Right atrium auricular region (tissue), 2 donors: ENCODE measurements around the gene STPG3. TPM values are rescaled to one million over a fixed set of nuclear protein-coding genes. Genes with fewer than 3 reads are reported as not detected.

Source experiments
- DNase-seq: peaks from one replicate; pipeline ENCODE4 v3.0.0-alpha.2; 2019; ENCODE audit warnings: low spot score
- H3K27ac ChIP-seq, 2 donors: fragments of 200-600 bp; sonication (generic); 1 replicate in 1 of 2; 2 replicates in 1 of 2; pipeline ENCODE4 v1.5.1; 2016 to 2019
- H3K27me3 ChIP-seq, 2 donors: fragments of 200-600 bp; sonication (generic); one replicate each; pipeline versions ENCODE4 v1.5.1 to v1.6.0; 2017 to 2019
- H3K36me3 ChIP-seq: fragments of 200-600 bp; sonication (generic); one replicate; pipeline ENCODE4 v1.5.1; 2016
- H3K4me1 ChIP-seq, 2 donors: fragments of 200-600 bp; sonication (generic); one replicate each; pipeline versions ENCODE4 v1.5.1 to v1.6.0; 2017 to 2019
- H3K4me3 ChIP-seq, 2 donors: fragments of 200-600 bp; sonication (generic); 1 replicate in 1 of 2; 2 replicates in 1 of 2; pipeline ENCODE4 v1.5.1; 2017 to 2019; ENCODE audit warnings: mild to moderate bottlenecking in 1 of 2, moderate library complexity in 1 of 2
- H3K9me3 ChIP-seq, 2 donors: fragments of 200-600 bp; sonication (generic); one replicate each; pipeline ENCODE4 v1.5.1; 2019
- total RNA-seq, 2 donors: library from RNA; depleted of rRNA; stranded (reverse); fragments of >200 nt; gene quantifications; one replicate each; pipeline ENCODE4 v1.1.0, GENCODE V29; 2016
- TF ChIP-seq, protein P1 (sequence below), 2 donors: fragments of 200-600 bp; sonication (generic); IDR thresholded peaks; one replicate each; pipeline ENCODE4 v1.5.1; 2019; ENCODE audit warnings: antibody characterized with exemption in 2 of 2

STPG3 gene
- total RNA-seq, 2 donors from 2014 or later, result not detected

DNA sequence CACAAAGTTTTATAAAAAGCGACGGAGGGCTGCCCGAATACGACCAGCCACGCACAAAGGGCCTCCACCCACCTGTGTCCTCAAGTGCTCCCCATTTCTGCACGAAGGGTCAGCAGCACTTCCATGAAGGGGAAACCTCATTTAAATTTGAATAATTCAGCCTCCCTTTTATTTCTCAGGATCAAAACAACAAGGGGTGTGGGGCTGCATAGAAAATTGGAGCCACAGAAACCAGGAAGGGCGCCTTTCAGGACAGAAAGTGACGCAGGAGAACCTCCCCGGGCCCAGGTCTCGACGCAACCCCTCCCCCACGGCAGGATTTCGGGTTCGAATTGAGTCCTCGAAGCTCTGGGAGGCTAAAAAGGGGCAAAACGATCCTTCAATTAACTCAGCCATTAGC, 48.9 kb downstream of the STPG3 start:
- H3K27ac ChIP-seq, result peak overlapping the region; percentile 79 to 83
- H3K4me3 ChIP-seq, result peak overlapping the region; percentile 44 to 66
- peaks cover 0 to 9% of the 10 kb centered on the region in 2 donors for H3K27me3 ChIP-seq
- H3K36me3 ChIP-seq, result no peaks in the 10 kb centered on the region
- H3K9me3 ChIP-seq, result no peaks in the 10 kb centered on the region
- no peak for DNase-seq
- H3K4me1 ChIP-seq, result peaks cover 0 to 85% of the 10 kb centered on the region in 2 donors
- TF ChIP-seq, protein P1, sequence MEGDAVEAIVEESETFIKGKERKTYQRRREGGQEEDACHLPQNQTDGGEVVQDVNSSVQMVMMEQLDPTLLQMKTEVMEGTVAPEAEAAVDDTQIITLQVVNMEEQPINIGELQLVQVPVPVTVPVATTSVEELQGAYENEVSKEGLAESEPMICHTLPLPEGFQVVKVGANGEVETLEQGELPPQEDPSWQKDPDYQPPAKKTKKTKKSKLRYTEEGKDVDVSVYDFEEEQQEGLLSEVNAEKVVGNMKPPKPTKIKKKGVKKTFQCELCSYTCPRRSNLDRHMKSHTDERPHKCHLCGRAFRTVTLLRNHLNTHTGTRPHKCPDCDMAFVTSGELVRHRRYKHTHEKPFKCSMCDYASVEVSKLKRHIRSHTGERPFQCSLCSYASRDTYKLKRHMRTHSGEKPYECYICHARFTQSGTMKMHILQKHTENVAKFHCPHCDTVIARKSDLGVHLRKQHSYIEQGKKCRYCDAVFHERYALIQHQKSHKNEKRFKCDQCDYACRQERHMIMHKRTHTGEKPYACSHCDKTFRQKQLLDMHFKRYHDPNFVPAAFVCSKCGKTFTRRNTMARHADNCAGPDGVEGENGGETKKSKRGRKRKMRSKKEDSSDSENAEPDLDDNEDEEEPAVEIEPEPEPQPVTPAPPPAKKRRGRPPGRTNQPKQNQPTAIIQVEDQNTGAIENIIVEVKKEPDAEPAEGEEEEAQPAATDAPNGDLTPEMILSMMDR (IDR thresholded peaks at IDR 0.05), result no peak

DNA sequence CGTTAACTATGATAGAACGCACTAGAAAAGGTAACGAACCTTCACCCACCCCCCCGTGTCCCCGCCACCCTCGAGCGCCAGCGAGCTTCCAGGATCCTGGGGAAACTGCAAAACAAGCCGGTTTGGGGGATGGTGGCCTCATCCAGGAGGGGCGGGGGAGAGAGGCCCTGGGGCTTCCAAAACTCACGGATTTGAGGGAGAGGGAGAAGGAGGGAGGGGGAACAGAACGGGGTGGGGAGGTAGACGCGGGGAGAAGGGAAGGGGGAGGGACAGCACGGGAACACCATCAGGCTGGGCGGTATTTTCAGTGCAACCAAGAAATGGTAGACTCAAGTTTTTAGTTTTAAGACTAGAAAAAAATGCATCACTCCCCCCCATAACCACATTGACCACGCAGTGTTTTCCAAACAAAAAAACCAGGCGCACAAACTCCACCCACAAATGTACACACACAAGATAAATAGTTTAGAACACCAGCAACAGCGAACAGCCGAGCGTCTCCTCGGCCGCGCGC, 49.5 kb downstream of the STPG3 start:
- H3K4me1 ChIP-seq, result peaks cover 0 to 88% of the 10 kb centered on the region in 2 donors

DNA sequence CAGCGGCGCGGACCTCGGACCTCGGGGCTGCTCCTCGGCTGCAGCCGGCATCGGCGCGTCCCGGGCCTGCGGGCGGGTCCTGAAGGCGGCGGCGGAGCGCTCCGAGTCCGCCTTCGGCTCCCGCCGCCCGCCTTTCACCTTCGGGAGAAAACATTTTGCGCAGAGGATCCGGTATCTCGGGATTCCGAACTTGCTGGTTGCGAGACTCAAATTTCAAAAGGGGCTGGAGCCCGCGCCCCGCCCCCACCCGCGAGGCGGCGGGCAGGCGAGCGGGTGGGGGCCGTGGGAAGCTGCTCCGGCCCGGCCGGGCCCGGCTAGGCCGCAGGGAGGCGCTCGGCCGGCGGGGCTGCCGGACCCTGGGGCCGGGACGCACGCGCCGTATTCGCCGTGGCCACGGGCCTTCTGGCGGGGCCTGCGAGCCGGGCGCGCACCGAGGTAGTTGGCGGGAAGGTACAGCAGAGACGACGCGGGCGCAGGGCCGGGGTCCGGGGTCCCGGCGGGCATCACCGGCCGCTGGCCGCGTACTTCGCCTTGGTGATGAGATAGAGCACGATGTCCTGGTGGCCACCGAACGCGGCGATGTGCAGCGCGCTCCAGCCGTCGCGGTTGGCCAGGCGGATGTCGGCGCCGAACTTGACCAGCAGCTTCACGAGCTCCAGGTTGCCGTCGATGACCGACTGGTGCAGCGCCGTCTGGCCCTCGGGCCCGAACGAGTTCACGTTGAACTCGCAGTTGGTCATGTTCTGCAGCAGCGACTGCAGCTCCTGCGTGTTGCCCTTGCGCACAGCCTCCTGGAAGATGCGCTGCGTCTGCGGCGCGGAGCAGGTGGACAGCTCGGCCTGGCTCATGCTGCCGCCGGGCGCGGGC, 50.2 kb downstream of the STPG3 start:
- Histone ChIP-seq H3K36me3 (no peaks in the 10 kb centered on the region), H3K9me3 (no peaks in the 10 kb centered on the region), H3K27ac (peak overlapping the region; percentile 79 to 83), H3K27me3 (peaks cover 0 to 4% of the 10 kb centered on the region in 2 donors), H3K4me3 (peak overlapping the region; percentile 44 to 66), H3K4me1 (peaks cover 0 to 89% of the 10 kb centered on the region in 2 donors)
- no peak for DNase-seq
- TF ChIP-seq, protein P1 (IDR thresholded peaks at IDR 0.05), result no peak

More for the DNA sequence above, 49.5 kb downstream of the STPG3 start:
- Histone ChIP-seq H3K9me3 (no peaks in the 10 kb centered on the region), H3K27me3 (peaks cover 0 to 9% of the 10 kb centered on the region in 2 donors), H3K4me3 (peak overlapping the region; percentile 44 to 66), H3K27ac (peak overlapping the region; percentile 79 to 83), H3K36me3 (no peaks in the 10 kb centered on the region)
- TF ChIP-seq, protein P1 (IDR thresholded peaks at IDR 0.05), result no peak
- DNase-seq, result no peak

DNA sequence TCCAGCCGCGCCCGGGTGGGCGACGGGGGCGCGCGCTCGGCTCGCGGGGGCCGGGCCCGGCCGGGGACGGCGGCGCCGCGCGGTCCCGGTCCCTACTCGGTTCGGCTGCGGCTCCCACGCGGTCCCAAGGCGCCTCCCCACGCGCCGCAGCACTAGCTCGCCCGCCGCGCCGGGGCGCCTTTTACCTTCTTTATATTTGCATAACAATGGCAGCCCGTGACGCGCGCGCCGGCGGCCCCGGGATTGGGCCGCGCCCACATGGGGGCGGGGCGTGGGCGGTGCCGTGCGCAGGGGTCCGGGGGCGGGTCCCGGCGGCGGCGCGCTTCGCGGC, 51.0 kb downstream of the STPG3 start, which contains the start of gene NRARP:
Gene NRARP (minus strand): TSS at position 154 of the 331 bp plus-strand sequence. CDS start 343 bp downstream, outside the sequence.
- Histone ChIP-seq H3K9me3 (no peaks in the 10 kb centered on the region), H3K4me3 (peak within 1 kb of the TSS; percentile 46 to 66), H3K27me3 (peaks cover 0 to 4% of the 10 kb centered on the region in 2 donors), H3K36me3 (no peaks in the 10 kb centered on the region), H3K4me1 (peaks cover 0 to 89% of the 10 kb centered on the region in 2 donors), H3K27ac (peak within 1 kb of the TSS; percentile 79 to 83)
- peak; percentile 87 for DNase-seq
- TF ChIP-seq, protein P1 (IDR thresholded peaks at IDR 0.05), result no peak

DNA sequence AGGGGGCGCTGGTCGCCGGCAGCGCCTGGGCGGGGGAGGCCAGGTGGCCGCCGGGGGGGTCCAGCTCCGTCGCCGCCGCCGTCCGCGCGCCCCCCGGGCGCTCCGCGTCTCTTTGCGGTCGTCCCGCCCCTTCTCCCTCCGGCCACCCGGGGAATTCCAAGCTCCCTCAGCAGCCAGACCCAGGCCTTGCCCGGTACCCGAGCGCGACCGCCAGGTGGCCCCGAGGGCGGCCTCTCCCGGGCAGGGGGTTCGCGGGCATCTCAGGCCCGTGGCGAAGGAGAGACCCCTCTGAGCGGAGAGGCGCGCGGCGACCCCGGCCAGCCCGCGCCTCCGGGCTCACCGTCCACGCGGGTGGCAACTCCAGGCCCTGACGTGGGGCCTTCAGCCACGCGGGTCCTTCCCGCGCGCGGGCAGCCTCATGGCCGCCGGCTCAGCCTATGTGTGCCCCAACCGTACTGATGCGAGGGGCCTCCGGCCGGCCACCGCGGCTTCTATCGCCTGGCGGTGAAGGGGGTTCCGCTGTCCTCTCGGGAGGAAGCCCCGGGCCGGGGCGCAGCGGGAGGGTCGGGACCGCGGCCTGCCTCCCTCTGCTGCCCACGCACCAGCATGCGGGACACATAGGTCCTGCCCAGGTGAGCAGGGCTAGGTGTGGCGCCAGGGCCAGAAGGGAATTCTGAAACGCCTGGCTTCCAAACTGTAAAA, 51.5 kb downstream of the STPG3 start:
- DNase-seq, result no peak
- H3K4me1 ChIP-seq, result peaks cover 0 to 89% of the 10 kb centered on the region in 2 donors
- peaks cover 0 to 4% of the 10 kb centered on the region in 2 donors for H3K27me3 ChIP-seq

More for the DNA sequence above, 51.5 kb downstream of the STPG3 start:
- Histone ChIP-seq H3K36me3 (no peaks in the 10 kb centered on the region), H3K27ac (peak overlapping the region; percentile 69 to 71), H3K4me3 (peak overlapping the region; percentile 46 to 58), H3K9me3 (no peaks in the 10 kb centered on the region)
- TF ChIP-seq, protein P1 (IDR thresholded peaks at IDR 0.05), result peak; percentile 31 to 61

Other genes with a start within 250 kb of the STPG3 start
- gene ABCA2, start 223.0 kb upstream of the STPG3 start, total RNA-seq, result 10 to 100 TPM; 28.3 to 28.5 TPM
- under 1 TPM in 1 of 2 donors, not detected in 1; 0.28 TPM for gene FUT7, start 219.2 kb upstream of the STPG3 start, total RNA-seq
- 10 to 100 TPM; 49.7 to 57.8 TPM for gene NPDC1, start 205.1 kb upstream of the STPG3 start, total RNA-seq
- under 1 TPM; 0.41 to 0.67 TPM for gene ENTPD2, start 197.2 kb upstream of the STPG3 start, total RNA-seq
- gene SAPCD2, start 180.7 kb upstream of the STPG3 start, total RNA-seq, result under 1 TPM; 0.12 to 0.63 TPM
- 1 to 10 TPM; 4.3 to 6.3 TPM for gene UAP1L1, start 173.8 kb upstream of the STPG3 start, total RNA-seq
- gene MAN1B1, start 164.3 kb upstream of the STPG3 start, total RNA-seq, result 10 to 100 TPM; 20.9 to 26.8 TPM
- 100 to 1,000 TPM; 165 to 188 TPM for gene DPP7, start 136.6 kb upstream of the STPG3 start, total RNA-seq
- not detected for gene GRIN1, start 112.1 kb upstream of the STPG3 start, total RNA-seq
- not detected for gene LRRC26, start 81.2 kb upstream of the STPG3 start, total RNA-seq
- not detected for gene TMEM210, start 79.2 kb upstream of the STPG3 start, total RNA-seq
- 10 to 100 TPM; 10.8 to 12.1 TPM for gene ANAPC2, start 62.7 kb upstream of the STPG3 start, total RNA-seq
- gene SSNA1, start 62.6 kb upstream of the STPG3 start, total RNA-seq, result 10 to 100 TPM; 67.1 to 72.0 TPM
- 1 to 10 TPM; 6.4 to 6.8 TPM for gene TPRN, start 50.5 kb upstream of the STPG3 start, total RNA-seq
- gene TMEM203, start 45.6 kb upstream of the STPG3 start, total RNA-seq, result 10 to 100 TPM; 31.4 to 33.9 TPM
- 1 to 10 TPM; 6.6 TPM for gene NDOR1, start 45.6 kb upstream of the STPG3 start, total RNA-seq
- 1 to 10 TPM; 5.9 to 7.9 TPM for gene RNF208, start 29.0 kb upstream of the STPG3 start, total RNA-seq
- under 1 TPM; 0.35 to 0.85 TPM for gene CYSRT1, start 26.1 kb upstream of the STPG3 start, total RNA-seq
- gene RNF224, start 23.8 kb upstream of the STPG3 start, total RNA-seq, result not detected
- gene SLC34A3, start 20.4 kb upstream of the STPG3 start, total RNA-seq, result not detected
- 100 to 1,000 TPM; 310 to 394 TPM for gene TUBB4B, start 10.0 kb upstream of the STPG3 start, total RNA-seq
- gene NELFB, start 4.0 kb downstream of the STPG3 start, total RNA-seq, result 10 to 100 TPM; 30.0 to 38.0 TPM
- gene TOR4A, start 26.4 kb downstream of the STPG3 start, total RNA-seq, result 10 to 100 TPM in 1 of 2 donors, 1 to 10 TPM in 1; 9.4 to 16.8 TPM
- 10 to 100 TPM in 1 of 2 donors, 1 to 10 TPM in 1; 5.6 to 13.3 TPM for gene NRARP, start 51.0 kb downstream of the STPG3 start, total RNA-seq
- 1 to 10 TPM; 5.9 to 6.0 TPM for gene EXD3, start 171.9 kb downstream of the STPG3 start, total RNA-seq
- 1 to 10 TPM in 1 of 2 donors, under 1 TPM in 1; 0.94 to 3.4 TPM for gene NOXA1, start 172.1 kb downstream of the STPG3 start, total RNA-seq
- not detected for gene ENTPD8, start 190.1 kb downstream of the STPG3 start, total RNA-seq
- gene NSMF, start 208.0 kb downstream of the STPG3 start, total RNA-seq, result 10 to 100 TPM; 16.2 to 26.2 TPM